GM21576 (cell line): ENCODE results near the gene DZIP3.
A peak's percentile ranks its signal among the peaks of the same experiment; 100 is the strongest.

Source experiments
- ATAC-seq: cut with Tn5 transposase; IDR thresholded peaks from one replicate; pipeline ENCODE4 v1.9.1; 2021; ENCODE audit warnings: mild to moderate bottlenecking, moderate library complexity; ENCODE audit not compliant: unreplicated experiment

Gene DZIP3, protein sequence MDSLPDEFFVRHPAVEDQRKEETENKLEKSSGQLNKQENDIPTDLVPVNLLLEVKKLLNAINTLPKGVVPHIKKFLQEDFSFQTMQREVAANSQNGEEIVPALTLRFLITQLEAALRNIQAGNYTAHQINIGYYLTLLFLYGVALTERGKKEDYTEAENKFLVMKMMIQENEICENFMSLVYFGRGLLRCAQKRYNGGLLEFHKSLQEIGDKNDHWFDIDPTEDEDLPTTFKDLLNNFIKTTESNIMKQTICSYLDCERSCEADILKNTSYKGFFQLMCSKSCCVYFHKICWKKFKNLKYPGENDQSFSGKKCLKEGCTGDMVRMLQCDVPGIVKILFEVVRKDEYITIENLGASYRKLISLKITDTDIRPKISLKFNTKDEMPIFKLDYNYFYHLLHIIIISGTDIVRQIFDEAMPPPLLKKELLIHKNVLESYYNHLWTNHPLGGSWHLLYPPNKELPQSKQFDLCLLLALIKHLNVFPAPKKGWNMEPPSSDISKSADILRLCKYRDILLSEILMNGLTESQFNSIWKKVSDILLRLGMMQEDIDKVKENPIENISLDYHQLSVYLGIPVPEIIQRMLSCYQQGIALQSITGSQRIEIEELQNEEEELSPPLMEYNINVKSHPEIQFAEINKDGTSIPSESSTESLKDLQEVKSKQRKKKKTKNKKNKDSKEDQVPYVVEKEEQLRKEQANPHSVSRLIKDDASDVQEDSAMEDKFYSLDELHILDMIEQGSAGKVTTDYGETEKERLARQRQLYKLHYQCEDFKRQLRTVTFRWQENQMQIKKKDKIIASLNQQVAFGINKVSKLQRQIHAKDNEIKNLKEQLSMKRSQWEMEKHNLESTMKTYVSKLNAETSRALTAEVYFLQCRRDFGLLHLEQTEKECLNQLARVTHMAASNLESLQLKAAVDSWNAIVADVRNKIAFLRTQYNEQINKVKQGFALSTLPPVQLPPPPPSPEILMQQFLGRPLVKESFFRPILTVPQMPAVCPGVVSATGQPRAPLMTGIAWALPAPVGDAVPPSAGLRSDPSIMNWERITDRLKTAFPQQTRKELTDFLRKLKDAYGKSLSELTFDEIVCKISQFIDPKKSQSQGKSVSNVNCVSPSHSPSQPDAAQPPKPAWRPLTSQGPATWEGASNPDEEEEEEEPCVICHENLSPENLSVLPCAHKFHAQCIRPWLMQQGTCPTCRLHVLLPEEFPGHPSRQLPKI

DNA sequence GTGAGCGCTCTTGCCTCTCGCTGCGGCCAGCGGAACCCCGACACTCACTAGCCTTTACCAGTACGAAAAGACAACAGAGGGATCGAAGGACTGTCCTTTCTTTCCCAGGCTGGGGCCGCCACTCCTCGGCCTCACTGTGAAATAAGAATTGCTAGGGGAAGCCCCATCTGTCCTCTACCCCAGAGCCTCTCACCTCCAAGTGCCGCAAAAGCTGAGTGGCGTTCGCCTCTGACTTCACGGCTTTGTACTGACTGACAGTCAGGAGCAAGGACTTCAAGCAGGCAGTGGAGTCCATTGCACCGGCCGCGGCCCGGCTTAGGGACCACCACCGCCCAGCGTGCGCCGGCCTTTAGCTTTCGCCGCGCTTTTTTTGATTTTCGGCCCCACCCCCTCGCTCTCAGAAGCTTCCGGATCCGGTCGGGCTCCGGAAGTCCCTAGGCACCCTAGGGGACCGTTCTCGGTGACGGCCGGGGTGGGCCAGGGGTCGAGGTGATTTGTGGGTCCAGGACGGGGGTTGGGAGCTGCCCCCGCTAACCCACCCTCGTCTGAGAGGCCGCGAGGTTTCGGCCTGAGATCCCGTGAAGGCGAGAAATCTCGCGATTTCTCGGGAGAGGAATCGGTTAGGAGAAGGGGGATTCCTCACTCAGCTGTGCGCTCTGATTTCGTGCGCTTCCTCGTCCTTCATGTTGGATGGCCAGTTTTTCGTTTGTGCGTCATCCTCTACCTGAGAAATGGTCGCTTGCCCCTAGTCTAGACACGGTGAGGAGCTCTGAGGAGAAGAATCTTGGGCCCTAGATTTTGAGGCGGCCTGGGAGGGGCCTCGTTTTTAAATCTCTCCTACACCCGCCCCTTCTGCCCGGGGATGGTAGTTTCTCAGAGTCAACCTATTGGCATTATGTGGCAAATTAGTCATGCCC lies at the start of gene DZIP3, which contains the start of gene CIP2A:
Gene DZIP3 (plus strand): TSS at position 642 of the 917 bp plus-strand sequence. CDS start 15,685 bp downstream, outside the sequence.
Gene CIP2A (minus strand): TSS at position 358 of the 917 bp plus-strand sequence. CDS start 63 bp downstream, at position 295.
- ATAC-seq, result peak; percentile 90

DNA sequence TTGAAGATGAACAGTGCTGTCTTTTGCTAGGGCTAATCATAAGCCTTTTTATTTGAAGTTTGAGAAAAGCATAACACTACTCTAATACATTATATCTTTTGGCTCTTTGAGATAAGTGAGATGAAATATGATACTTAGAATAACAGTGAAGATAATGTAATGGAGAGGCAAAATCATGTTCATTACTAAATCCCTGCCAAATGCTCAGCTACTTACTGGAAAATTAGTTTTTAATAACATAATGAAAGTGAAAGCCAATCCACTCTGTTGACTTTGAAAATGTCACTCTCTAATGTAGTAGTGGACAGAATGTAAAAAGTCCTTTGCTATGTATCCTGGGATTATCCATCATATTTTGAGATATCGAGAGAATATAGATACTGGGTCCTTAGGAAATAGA lies 43.3 kb upstream of the DZIP3 start:
- ATAC-seq, result no peak

DNA sequence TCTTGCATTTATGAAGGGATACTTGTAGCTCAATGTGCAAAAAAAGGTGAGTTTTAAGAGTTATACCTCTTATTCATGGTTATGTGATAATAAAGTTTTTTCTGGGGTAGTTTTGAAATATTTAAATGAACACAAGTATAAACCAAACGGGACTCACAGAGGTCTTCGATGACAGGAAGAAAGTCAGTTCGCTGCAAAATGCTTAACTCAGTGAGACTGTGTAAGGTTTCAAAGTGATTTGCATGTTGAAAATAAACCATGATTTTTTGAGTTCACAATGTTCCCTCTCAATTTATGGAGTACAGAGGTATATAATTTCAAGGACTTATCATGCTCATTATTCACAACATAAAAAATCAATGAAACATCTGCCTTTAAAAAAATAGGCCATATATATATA lies 42.8 kb upstream of the DZIP3 start:
- peak; percentile 66 for ATAC-seq

DNA sequence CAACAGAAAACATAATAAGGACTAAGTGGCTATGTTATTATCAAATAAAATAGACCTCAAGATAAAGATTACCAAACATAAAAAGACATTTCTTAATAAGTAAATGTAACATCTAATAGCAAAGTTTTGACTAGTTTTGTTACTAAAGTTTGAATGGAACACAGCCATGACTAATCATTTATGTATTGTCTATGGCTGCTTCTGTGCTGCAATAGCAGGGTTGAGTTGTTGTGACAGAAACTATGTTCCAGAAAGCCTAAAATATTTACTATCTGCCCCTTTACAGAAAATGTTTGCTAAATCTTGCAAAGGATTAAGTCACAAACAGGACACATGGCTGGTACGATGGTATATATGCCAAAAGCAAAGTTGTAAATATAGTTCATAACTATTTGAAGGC lies 41.2 kb upstream of the DZIP3 start:
- ATAC-seq, result no peak

DNA sequence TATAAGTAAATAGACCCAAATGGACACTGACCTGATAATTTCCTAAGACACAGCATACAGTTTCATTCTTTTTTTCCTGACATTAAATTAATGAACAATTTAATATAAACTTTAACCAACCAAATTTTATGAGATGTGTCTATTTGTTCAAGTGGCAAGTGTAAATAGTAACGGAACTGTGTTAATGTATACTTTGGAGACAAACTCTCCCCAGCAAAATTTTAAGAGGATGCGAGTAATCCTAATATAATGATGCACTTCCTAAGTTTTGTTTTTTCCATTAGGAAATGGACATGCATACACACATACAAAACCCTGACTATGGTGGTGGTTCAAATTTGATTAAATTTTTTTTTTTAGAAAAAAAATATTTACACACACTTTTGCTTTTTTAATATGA lies 40.6 kb upstream of the DZIP3 start:
- no peak for ATAC-seq

DNA sequence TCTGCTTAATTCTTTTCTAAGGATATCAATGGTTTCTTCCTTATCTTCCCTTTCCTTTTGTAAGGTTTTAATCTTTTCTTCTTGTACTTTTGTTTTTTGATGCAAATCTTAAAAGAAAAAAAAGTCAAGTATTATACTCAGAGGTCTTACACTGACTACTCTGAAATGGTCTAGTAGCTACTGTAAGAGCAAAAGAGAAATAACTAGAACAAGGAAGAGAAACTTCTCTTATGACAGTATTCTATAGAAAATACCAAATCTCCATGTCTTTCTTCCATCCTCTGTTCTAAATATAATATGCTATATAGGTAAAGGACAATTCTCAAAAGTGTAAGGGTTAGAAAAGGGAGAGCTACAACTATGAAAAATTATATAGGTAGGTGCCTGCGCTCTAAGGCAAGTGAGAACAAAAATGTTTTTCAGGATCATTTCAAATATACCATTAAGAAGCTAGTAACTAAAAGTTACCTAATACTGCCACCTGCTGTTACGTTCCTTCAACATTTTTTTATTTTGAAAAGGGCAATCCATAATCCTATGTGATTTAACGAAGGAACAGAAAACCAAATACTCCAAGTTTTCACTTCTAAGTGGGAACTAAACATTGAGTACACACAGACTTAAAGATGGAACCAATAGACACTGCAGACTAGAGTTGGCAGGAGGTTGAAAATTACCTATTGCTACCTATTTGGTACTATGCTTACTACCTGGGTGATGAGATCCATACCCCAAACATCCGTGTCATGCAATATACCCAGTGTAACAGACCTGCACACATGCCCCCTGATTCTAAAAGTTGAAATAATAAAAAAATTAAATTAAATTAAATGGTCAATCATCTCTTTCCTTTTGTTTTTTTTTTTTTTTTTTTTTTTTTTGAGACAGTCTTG lies 37.0 kb upstream of the DZIP3 start:
- peak; percentile 57 for ATAC-seq

DNA sequence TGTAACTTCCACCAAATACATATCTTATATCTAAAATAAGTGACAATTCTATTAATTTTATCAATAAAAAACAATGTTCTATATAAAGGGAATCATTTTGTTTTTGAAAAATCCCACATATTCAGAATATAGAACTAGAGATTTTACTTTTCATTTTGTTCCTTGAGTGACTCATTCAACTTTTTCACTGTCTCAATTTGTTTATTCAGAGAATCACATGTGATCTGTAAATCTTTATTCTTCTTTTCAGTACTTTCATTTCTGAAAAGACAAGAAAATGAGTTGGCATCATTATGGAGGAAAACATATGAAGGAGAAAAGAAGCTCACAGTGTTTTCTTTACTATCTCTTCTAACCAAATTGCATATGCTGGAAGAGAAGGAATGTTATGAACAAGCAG lies 35.3 kb upstream of the DZIP3 start:
- ATAC-seq, result no peak

DNA sequence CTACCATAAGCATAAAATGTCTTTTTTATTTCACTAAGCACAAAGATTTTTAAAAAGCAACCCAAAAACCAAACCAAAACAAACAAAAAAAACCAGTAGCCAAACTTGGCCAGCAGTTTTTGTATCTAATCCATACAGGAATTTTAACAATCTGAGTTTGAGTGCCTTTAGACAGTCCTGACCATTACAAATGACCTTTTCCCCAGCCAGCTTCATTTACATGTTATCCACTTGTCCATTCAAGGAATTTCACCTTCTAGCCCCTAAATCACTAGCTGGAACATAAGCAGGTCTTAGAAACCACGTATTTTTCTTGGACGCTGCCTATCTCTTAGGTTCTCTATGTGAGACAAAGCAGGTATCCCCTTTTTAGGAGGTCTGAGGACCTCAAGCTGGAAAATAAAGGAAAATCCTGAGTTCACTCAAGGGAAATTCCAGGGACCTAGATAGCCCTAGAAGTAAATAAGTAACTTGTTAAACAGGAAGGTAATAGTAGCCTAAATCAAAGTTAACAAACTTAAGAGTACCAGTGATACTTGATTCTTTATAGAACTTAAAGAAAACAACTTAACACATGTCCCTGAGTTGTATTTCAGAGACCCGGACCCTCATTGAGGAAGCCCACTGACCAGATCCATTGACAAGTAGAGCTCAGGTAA lies 34.5 kb upstream of the DZIP3 start:
- no peak for ATAC-seq

DNA sequence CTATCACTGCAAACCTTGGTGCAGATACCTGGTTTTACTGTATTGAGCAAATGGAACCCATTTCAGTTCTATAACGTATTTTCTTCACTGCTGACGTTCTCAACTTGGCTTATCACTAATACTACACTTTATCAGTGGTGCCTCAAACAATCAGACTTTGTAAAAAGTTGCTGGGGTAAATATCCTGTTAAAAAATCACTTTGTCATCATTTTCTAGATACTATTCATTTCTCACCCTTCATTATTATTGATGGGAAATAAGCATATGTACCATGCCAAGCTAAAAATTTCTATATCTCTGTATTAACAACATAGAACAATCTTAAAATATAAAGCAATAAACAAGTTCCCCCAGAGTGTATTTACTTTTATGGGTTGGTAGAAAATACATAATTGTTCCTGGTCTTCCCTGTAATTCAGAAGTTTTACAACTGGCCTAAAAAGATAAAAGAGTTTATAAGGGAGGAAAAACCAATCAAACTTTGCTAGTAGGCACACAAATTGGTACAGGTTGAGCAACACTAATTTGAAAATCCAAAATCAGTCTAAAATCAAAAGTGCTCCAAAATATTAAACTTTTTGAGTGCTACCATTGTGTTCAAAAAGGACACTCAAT lies 33.4 kb upstream of the DZIP3 start:
- ATAC-seq, result no peak

DNA sequence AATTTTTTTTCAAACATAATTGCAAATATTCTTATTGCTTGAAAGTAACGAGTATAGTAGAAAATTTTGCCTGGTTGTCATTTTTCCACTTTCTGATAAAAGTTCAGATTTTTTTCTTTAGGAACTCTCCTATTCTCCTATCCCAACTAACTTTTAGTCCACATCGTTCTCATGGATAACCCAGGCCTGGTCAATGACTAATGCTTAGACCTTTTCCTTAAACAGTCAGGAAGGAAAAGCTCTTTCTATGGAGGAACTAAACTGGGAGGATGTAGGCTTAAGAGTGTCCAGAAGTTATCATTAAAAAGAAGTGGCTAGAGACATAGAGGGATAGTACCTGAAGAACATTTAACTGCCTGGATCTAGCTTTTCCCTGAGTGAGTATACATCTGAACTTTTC lies 27.0 kb upstream of the DZIP3 start:
- no peak for ATAC-seq

DNA sequence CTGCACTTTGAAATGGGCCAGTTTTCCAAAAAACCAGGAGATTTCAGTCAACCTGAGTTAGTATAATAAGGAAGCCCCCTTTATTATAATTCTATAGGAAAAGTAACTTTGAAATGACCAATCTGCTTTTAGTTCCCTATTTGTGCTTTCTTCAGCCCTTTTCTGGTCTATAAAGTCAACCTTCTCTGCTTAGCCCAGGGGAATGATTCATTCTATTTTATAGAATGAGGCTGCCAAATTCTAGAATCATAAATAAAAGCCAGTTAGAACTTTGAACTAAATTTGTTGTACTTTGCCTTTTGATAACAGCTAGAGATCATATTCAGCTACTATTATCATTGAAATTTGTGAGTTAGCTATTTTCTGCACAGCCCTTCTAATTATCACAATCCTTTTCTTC lies 25.0 kb upstream of the DZIP3 start:
- no peak for ATAC-seq

DNA sequence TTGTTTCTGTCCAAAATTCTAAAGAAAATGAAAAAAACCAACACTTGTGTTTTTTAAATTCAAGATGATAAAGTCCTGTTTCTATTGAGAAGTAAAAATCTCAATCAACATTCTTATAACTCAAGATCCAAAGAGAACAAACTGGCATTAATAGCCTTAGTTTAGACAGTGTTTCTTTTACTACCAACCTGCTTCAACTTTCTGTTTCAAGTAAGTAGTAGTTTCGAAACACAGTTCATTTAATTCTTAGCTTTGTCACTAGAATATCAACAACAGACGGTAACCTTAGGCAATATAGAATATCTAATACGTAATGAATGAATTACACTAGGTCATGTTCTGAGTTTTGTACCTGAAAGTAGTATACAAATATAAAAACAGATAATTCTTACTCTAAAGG lies 24.0 kb upstream of the DZIP3 start:
- ATAC-seq, result no peak

DNA sequence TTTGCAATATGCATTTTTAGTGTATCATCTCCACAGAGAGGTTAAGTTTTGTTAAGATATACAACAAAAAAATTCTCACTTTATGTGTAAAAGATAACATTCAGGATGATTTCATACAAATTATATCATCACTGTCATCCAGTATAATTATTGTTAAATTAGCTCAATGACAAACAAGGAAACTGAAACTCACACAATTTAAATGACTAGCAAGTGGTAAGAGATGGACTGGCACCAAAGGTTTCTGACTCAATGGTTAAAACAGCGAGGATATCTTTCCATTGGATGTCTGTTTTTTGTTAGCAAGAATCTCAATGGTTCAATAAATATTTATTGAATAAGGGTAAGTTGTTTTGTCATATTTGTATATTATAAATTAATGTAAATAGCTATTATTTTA lies 22.9 kb upstream of the DZIP3 start:
- no peak for ATAC-seq

DNA sequence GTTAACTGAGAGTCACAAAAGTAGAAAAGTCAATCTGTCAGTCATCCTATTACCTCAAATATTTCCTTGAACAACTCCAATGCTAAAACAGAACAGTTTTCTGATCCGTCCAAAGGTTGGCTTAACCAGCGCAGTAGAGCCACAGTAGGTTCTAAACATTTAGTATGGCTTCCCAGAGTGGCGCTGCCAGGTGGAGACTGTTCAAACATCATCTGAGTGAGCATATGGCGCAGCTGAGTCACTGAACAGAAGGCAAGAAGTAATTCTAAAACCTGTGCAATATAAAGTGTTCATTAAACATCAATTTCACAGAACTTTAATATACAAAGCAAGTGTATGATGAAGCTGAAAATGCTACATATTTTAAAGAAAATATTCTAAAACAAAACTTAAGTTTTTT lies 20.2 kb upstream of the DZIP3 start:
- ATAC-seq, result no peak

DNA sequence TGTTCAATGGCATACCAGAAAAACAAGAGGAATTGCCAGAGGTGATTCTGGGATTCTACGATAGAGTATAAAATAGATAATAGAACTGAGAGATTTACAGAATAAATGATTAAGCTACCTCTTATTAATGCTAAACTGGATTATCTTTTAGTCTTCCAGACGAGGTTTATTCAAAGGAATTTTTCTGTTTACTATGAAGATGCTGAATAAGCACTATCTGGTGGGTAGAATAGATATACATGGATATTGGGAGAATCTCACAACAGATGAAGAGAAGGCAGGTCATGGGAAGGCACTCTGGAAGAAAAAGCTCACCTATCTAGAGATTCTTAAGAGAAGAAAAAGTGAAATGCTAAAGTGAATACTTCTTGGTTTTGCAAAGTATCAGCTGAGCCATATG lies 11.5 kb upstream of the DZIP3 start:
- no peak for ATAC-seq

DNA sequence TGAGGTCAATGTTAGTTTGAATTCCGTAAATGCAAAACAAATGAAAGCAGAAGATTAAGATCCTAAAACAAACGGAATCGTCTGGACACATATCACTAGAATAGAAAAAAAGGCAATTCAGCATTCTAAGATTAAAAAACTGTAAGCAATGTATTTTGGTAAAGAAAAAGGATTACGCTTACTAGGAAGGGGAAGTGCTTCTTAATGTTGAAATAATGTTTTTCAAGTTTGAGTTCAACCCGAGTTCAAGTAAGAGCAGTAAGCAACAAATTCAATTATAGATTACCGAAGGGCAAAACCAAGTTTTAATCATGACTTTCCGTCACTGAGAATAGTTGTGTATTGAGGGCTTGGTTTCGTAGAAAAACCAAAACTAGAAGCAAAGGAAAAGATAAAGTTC lies 921 bp upstream of the DZIP3 start:
- ATAC-seq, result no peak

DNA sequence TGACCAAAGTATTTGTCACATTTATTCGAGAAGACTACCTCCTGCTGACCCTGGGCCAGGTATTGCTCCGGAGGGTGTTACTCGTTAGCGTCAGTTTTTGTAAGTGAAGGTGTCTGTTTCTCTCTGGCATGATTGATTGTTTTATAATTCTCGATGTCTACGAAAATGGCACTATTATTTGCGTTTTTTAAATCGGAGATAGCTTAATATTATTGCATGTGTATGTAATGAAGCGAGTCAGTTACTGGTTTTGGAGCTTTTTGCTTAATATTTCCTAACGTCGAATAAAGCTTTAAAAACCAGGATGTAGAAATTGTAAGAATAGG lies 439 bp downstream of the DZIP3 start:
- ATAC-seq, result no peak

DNA sequence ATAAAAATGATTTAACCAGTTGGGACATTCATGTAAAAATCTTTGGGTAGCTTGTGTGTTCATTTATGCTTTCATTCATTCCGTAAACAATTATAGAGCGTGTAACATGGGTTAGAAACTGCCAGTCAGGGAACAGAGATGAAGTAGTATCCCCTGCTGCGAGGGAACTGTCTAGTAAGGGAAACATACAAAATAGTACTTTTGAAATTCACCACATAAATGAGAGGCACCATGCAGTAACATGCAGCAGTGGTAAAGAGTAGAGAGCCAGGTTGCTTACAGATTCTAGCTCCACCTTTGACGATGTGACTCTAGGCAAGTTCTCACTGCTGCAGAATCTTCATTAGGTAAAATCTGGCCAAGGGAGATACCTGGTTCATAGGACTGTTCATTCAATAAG lies 938 bp downstream of the DZIP3 start:
- no peak for ATAC-seq
